Activated T-cell treated with anti-CD3 and anti-CD28 coated beads, Interleukin-2, amount 50 U/mL, for 1 hour (primary cell): ENCODE measurements around the gene MED27.
"Not testable (repeated sequence)": the region's sequence is repeated elsewhere in the genome, so short reads cannot be mapped to it uniquely, and the experiment has no call there.

Source experiments
- DNase-seq: peaks from one replicate; pipeline ENCODE4 v3.0.0-alpha.2; 2020

MED27 gene

DNA sequence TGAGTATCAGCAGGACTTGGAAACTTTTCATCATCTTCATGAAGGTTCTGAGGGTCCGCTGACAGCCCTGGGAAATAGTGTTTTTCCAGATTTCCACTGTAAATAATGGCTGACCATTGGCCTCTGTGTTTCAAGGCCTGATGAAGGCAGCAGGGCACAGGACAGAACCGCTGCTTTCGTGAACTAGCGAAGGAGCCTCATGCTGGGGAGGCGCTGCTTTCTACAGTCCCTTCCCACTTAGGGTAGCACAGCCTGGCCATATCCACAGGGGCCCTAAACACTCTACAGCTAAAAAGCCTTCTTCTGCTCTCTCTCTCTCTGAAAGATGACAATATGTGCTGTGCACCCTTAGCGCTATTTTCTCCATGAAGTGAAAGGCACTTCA lies 118.2 kb downstream of the MED27 start:
- DNase-seq: no peak

DNA sequence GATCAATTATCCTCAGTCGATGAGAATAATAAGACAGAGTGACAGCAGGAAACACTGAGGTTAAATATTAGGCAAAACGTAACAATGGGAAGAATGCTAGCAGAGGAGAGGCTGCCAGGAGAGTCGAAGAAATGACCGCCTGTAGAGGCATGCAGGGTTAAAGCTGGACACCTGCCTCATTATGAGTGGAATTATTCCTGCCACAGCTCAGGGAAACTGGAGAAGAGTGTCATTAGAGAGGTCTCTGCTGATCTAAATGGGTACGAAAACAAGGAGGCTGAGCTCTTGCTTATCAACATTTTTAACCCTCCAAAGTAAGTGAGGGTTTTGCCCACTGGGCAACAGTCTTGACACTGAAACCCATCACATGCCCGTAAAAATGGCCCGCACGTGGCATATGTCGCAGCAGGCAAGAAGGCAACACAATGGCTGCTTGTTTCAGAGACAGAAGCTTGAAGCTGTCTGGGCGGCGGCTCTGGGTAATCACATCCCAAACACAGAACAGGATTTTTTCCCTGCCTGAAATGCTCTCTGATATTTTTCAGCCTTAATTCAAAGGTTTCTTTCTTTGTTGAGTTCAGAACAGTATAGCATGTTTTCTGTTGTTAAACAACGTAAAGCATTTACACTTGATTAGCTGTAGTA lies 118.7 kb downstream of the MED27 start:
- no peak for DNase-seq

DNA sequence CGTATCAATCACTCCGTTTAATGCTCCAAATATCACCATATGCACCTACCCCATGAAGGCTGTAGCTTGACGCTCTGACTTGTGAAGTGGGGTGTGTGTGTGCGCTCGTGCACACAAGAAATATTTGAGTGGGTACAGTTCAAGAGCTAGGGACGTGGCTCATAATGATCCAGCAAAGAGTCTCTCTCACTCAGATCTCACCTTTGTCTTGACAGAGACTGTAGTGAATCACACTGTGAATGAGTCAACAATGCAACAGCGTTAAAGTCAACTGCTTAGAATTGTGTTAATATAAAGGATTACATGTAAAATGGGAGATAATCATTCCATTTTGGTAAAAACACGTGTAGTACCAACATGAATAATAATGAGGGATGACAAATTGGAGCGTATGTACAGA lies 119.4 kb downstream of the MED27 start:
- DNase-seq: no peak

DNA sequence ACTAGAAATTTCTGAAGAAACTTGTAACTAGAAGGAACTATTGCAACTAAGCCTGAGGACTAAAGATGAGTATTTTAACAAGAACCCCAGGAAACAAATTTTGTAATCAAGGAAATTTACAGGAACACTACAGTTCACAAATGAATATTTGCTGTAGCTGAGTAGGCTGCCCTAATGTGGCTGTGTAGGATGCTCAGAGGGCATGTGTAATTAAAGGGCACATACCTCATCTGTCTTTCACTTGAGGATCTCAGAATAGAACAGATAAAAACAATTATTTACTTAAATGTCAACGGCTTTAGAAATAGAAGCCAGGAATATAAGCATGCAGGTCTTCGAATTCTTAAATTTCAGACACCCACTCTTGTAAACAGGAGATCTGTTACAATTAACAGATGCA lies 119.8 kb downstream of the MED27 start:
- DNase-seq: no peak

DNA sequence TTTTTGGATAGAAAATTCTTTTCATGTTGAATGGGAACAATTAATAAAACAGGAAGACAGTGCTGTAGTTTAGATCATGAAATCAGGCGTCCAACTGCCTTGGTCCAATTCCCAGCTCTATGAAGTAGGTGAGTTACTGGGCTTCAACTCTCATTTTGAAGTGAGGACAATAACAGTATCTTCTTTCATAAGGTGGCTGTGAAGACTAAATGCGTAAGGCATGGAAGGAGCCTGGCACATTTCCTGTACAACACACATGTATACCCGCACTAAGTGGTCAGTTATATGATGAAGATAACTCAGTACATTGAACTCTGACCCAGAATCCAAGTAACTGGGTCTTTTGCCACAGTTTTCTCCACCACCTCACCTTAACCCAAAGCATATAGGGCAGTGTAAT lies 120.6 kb downstream of the MED27 start:
- DNase-seq: no peak

DNA sequence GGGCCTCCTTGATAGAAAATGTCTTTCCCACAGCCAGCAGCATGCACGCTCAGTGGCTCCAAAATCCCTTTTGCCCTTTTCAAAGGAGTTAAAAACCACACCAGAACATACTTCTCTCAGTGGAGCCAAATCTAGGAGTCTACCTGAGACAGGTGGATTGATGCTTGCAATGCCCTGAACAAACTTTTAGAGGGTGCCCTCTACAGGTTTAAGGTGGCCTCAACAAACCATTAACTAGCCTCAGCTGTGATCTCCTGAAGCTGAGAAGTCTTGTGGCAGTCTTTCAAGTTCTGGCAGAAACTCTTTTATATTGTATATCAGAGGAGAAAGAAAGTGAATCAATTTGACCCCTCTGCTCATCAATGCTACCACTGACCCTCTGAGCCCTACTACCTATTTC lies 125.4 kb downstream of the MED27 start:
- no peak for DNase-seq

DNA sequence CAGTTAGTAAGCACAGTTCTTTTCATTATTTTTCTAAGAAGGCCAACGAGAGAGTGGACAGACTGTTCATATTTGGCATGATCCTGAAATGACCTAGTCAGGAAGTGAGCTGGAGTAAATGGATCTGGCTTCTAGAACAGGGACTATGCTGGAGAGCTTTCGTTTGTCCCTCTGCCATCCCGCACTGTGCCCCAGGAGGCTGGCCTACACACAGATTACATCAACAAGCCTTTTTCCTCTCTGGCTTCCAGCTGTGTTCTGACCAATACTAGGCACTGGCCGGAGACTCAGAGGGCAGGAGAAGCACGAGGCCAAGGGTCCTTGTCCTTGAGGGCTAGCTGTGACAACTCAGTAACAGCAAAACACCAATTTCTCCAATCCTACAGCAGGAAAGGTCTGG lies 127.8 kb downstream of the MED27 start:
- DNase-seq: no peak

DNA sequence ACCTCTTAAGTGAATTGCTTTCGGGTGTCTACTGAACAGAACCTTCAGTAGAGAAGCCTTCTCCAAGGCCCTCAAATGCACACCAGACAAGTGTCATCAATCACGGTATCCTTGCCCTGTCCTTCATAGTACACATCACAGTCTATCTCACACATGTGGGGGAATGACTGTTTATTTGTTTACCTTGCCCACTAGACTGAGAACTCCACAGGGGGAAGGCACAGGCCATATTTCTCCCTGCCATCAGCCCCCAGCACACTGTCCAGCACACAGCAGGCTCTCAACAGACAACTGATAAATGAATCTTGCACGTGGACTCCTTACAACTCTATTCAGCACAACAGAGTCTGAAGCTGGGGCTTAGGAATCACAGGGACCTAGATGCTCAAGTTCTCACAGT lies 128.5 kb downstream of the MED27 start:
- DNase-seq: no peak

DNA sequence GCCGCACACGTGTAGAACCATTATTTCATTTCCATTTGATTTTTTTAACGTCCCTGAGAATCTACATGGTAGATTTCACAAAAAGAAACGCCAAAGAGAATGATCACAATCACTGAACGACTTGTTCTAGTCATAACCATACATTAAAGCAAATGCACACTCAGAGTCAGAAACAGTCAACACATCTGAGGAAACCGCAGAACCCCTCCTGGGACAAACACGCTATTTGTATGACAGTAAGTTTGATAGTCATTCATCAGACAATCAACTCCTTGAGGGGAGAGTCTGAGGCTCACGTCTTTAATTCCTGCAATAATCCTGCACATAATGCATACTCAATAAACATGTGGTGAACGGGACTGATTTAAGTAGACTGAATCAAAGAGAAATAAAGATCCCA lies 129.2 kb downstream of the MED27 start:
- no peak for DNase-seq

DNA sequence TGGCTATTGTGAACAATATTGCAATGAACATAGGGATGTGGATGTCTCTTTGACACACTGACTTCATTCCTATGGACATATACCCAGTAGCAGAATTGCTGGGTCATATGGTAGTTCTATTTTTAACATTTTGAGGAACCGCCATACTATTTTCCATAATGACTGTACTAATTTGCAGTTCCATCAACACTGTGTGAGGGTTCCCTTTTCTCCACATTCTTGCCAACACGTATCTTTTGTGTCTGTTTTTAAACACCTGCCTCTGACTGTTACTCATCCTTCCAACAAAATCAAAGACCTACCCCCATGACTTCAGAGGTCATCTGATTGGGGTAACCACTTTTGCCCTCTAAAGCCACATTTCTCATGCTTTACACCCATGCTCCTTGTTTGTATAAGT lies 133.5 kb downstream of the MED27 start:
- DNase-seq: no peak

DNA sequence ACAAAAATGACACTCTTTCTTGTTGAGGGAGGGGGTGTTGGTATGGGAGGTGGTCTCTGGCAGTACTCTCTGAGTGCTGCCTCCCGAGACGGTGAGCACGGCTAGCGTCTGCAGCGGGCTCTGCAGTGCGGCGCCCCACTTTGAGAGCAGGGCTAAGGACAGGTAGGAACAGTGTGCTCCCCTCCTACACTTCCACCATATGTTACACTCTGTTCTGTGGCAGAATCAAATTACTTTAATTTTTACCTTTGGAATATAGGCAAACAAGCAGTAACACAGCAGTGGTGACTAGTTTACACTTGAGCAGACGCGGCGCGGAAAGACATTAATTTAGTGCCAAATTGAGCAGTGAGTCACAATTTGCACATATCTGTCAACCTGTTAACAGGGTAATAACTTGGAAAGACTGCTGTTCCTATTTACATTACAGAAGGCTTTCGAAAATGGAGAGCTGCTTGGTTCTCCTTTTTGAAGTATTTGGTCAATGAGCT lies 136.3 kb downstream of the MED27 start:
- DNase-seq: no peak

DNA sequence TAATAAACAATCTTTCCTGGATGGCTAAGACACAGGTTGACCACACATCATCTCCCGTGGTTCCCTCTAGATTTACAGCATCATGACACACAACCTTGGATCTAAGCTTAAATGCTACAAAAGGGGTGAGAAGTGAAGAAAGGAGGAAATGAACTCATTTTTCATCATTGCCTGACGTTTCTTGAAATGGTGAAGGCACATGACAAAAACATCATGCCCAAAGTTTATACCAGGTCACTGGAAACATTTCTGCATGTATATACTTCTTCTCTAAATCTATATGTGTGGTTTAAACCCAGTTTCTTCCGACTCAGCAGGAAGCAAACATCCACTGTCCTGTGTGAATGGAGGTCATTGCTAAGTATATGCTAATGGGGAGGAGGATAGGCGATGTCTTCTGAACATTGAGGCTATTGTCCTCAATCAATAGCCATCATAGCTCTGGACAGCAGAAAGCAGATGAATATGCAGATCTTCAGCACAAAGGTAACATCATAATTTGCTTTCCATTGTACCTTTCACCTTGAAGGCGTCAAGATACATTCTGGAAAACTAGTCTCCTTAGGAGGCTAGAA lies 137.4 kb downstream of the MED27 start:
- DNase-seq: no peak

DNA sequence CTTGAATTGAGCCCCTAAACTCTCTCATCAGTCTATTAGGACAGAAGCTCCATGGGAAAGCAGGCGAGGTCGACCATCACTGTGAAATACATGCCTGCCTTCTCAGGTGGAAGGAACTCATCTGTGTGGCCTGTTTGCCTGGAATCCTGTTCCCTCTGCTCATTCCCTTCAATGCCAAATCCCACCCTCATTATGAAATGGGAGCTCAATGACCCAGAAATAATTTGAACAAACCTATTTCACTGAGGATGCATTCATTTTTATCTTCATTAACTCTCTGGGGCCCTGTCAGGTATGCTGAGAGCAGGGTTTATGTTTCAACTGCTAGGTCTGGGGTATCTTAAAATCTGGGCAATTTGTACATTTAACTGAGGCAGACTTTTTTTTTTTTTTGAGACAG lies 142.2 kb downstream of the MED27 start:
- DNase-seq: no peak

DNA sequence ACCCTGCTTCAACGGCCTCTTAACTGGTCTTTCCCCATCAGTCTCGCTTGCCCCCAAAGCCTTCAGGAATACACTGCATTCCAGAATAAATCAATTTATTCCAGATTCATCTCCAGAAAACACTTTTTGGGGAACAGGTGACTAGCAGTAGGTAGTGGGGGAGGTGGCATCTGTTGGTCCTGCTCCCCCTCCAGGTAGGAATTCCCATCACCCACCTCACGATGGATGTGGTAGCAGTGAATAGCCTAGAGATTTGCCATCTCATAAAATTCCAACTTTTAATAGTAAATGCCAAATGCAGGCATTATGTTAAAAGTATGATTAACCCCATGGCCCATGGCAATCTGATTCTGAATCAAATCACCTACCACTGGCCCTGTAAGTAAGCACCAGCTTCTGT lies 142.7 kb downstream of the MED27 start:
- no peak for DNase-seq

DNA sequence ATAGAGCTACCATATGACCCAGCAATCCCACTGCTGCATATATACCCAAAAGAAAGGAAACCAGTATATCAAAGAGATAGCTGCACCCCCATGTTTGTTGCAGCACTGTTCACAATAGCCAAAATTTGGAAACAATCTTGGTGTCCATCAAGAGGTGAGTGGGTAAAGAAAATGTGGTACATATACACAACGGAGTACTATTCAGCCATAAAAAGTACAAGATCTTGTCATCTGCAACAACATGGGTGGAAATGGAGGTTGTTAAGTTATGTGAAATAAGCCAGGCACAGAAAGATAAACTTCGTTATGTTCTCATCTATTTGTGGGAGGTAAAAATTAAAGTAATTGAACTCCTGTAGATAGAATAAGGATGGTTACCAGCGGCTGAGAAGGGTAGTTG lies 145.0 kb downstream of the MED27 start:
- DNase-seq: no peak

DNA sequence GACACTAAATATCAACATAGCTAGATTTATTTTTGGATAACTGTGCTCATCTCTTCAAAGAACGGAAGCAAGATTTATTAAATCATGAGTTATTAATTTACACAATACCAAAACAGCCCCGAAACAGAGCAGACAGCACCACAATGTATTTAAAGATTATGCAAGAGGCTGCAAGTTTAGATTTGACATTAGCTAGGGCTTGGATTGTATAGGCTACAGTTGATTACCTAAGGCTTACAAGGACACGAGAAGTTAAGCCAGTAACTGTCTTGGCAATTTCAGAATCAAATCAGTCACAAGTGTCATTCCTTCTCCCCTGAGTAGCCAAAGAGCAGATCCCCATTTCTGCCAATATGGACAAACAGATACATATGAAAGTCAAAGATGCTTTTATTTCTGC lies 152.6 kb downstream of the MED27 start:
- DNase-seq: no peak

DNA sequence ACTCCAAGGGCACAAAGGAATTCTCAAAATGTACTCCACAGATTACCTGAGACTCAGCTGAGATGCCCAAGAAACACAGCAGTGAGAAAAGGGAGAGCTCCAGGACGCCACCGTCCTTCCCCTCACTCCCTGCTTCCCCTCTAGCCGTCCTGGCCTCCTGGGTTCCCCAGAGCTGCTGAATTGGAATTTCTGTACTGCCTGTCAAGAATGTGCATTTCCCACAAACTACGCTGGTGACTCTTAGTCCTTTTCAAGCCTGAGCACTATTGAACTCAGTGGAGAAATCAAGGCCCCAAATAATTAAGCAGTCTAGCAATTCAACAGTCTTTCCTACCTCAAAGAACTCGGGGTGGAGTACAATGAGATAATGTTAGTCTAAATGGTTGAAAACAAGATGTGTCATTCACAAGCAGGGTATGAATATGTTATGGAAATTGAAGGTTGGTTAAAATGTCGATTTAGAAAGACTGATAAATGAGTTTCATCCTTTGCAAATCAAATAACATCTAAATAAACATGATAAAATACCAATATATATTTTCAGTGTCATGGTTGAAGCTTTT lies 153.2 kb downstream of the MED27 start:
- no peak for DNase-seq

DNA sequence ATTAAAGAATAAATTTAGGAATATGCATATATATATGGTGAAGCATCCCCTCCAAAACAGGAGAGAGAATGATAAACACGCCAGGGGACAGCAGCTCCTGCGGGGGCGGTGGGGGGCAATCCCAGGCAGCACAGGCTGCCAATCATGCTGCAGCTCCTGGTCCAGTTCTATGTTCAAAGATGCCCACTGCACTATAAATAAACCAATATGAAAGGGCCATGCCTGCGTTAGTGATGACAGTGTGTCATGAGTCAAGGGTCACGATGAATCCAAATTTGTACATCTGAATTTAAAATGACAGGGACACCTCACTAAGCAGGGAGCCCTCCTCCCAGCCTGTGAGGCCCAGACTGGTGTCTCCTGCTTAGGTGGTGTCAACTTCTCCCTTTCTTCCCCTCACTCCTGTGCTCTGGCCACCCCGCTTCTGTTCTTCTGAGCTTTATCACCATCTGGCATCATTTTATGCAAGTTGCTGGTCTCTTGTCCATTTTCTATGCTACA lies 153.9 kb downstream of the MED27 start:
- DNase-seq: no peak

DNA sequence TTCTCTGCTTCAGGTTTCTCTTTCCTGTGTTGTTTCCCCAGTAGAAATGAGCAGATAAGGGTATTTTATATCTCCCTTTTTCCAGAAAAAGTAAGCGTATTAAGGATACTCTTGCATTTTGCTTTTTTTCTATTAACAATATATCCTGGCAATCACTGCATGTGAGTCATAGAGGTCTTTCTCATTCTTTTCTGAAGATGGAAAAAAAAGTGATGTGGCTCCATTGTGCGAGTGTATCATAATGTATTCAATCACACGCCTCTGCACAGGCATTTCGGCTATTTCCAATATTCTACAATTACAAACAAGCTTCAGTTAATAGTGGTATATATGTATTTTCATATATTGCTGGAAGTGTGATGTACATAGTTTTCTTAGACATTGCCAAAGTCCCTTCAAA lies 155.9 kb downstream of the MED27 start:
- no peak for DNase-seq

DNA sequence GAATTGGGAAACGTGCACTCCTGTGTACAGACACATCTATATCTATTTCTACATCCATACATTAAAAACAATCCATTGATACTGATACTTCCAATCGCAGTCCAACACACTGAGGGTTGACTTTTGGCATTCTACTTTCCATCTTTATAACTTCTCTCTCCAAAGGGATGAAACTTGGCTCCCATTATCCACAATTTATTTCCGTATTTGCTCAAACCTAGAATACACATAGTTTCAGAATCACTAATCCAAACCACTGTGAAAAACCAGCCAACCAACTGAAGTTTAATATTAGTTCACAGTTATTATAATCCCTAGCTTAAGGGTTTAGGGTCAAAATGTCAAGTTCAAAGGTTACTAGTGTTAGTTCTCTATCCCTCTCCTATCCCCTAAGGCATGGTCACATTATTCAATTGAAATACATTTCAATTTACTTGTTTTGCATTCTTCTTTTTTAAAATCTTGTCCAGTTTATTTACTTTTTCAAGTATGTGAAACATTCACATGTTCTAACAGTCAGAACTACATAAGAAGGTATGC lies 156.5 kb downstream of the MED27 start:
- no peak for DNase-seq

DNA sequence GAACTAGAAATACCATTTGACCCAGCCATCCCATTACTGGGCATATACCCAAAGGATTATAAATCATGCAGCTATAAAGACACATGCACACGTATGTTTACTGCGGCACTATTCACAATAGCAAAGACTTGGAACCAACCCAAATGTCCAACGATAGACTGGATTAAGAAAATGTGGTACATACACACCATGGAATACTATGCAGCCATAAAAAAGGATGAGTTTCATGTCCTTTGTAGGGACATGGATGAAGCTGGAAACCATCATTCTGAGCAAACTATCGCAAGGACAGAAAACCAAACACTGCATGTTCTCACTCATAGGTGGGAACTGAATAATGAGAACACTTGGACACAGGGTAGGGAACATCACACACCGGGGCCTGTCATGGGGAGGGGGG lies 158.0 kb downstream of the MED27 start:
- not testable (repeated sequence) for DNase-seq

DNA sequence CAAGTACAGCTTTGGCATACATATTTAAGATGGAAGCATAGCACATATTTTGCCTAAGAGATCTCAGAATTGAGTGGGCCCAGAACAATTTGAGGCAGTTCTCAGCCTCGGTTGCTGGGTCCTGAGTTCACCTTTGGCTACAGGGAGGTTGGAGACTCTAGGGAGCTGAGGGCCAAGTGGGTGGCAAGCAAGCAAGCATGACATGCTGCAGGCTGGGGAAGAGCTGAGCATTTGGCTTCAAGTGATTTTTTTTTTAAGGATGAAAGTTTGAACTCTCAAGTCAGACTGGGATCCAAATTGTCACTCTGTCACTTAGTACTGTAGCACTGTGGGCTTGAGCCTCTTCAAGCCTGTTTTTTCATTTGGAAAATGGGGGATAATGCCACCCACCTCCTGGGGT lies 160.5 kb downstream of the MED27 start:
- no peak for DNase-seq

DNA sequence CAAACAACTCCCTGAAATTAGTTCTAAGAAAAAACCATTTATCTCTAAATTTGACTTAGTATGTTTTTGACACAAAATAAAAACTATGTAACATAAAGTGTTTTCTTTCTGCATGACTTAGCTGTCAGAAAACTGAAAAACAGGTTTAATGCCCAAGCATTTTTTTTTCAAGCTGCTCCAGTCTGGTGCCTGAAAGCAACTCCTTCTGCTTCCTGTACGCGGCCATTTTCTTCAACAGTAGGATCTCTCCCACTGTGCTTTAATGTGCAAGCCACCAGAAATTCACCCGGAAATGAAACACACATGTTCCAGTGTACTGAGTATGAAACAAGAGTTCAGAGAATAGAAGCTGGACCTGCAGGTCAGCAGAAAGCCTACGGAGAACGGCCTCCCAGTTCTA lies 161.2 kb downstream of the MED27 start:
- no peak for DNase-seq

DNA sequence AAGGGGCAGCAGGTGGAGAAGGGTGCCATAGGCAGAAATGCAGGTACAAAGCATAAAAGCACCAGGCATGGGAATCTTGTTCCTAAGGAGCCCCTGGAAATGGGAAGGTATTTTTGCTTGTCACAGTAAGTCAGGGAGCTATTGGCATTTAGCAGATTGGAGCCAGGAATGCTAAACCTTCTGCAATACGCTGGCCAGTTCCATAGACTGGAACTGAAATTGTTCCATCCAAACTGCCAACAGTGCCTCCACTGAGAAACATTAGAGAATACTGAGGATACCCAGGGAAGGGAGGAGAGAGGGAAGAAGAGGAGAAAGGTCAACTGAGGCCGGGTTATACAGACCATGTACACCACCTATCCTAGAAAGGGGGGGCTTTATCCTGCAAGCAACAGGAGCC lies 162.7 kb downstream of the MED27 start:
- no peak for DNase-seq

DNA sequence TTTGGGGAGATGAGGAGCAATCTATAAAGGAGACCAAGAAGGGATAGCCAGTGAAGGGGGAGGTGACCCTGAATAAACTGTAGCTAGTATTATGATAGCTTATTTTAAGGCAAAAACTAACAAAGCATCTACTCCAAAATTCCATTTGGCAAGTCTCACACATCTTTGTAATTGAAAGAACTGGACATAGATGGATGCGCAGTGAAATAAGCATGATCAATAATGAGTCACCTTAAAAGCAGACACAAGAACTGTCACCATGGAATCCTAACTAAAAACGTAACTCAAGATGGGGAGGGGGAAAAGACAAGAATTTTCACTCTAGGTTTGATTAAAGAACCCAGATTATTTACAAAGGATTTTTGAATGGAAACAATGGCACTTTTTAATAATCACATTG lies 164.5 kb downstream of the MED27 start:
- DNase-seq: no peak
